Measurements from ENCODE around the gene JCHAIN. TPM values are rescaled to one million over a fixed set of nuclear protein-coding genes. Genes with fewer than 3 reads are reported as not detected.

Gene JCHAIN
- polyA plus RNA-seq, 1 donor (not counting 4 experiments of a cell fraction or from before 2014, with no cell fraction given) = not detected

GRCh38 chr4:70714079-70714887 is 48.0 kb upstream of the JCHAIN start:
- no peaks in the 10 kb centered on the region for H4K20me1 ChIP-seq (ENCODE audit: control insufficient read depth, extremely low read depth, insufficient read depth, low read length)
- H2AFZ ChIP-seq (ENCODE audit: control insufficient read depth, low read length) = no peak overlapping the region
- peak overlapping the region; percentile 1 for H3K27ac ChIP-seq (ENCODE audit: control insufficient read depth, insufficient read depth, low read length)
- H3K9me3 ChIP-seq (ENCODE audit: control insufficient read depth, low read depth, low read length) = no peaks in the 10 kb centered on the region
- peak overlapping the region; percentile 54 for H3K4me2 ChIP-seq (ENCODE audit: control insufficient read depth, extremely low read depth, insufficient read depth, low read depth, low read length)
- dilution Hi-C loops (cut with MboI; ENCODE audit: extremely low pct_ligation_motif_present, low sequenced_read_pairs) = no loop called here
- H3K36me3 ChIP-seq (ENCODE audit: control insufficient read depth in 2 of 2, extremely low read depth in 1 of 2, insufficient read depth in 2 of 2, low read length in 2 of 2) = no peaks in the 10 kb centered on the region
- H3K9me1 ChIP-seq (ENCODE audit: control insufficient read depth, extremely low read depth, insufficient read depth, low read length) = no peaks in the 10 kb centered on the region
- no peak overlapping the region for H3K4me3 ChIP-seq (ENCODE audit: control insufficient read depth in 2 of 3, extremely low read depth in 1 of 3, insufficient read depth in 2 of 3, low read depth in 1 of 3, low read length in 3 of 3)
- FAIRE-seq = no peak
- no peak for TF ChIP-seq EZH2 (IDR thresholded peaks at IDR 0.05; ENCODE audit: low read length)
- no peak for TF ChIP-seq CTCF (optimal IDR thresholded peaks at IDR 0.05 in 1 of 3, IDR thresholded peaks at IDR 0.05 in 1 of 3, conservative IDR thresholded peaks at IDR 0.05 in 1 of 3; ENCODE audit: extremely low read depth in 1 of 3, insufficient read depth in 2 of 3, low read length in 3 of 3)
- H3K9ac ChIP-seq (ENCODE audit: control insufficient read depth, extremely low read depth, insufficient read depth, low read length) = no peak overlapping the region
- H3K79me2 ChIP-seq (ENCODE audit: control insufficient read depth, insufficient read depth, low read length) = peaks cover 30% of the 10 kb centered on the region
- no peaks in the 10 kb centered on the region for H3K27me3 ChIP-seq (ENCODE audit: control insufficient read depth, extremely low read depth, insufficient read depth, low read length)
- peaks cover 20% of the 10 kb centered on the region for H3K4me1 ChIP-seq (ENCODE audit: control insufficient read depth, extremely low read depth, insufficient read depth, low read length)
- DNase-seq (ENCODE audit: low read depth, low spot score) = no peak

GRCh38 chr4:70713453-70714078 is 47.3 kb upstream of the JCHAIN start:
- H3K36me3 ChIP-seq (ENCODE audit: control insufficient read depth in 2 of 2, extremely low read depth in 1 of 2, insufficient read depth in 2 of 2, low read length in 2 of 2) = no peaks in the 10 kb centered on the region
- H4K20me1 ChIP-seq (ENCODE audit: control insufficient read depth, extremely low read depth, insufficient read depth, low read length) = no peaks in the 10 kb centered on the region
- H3K4me1 ChIP-seq (ENCODE audit: control insufficient read depth, extremely low read depth, insufficient read depth, low read length) = peaks cover 14% of the 10 kb centered on the region
- dilution Hi-C loops (cut with MboI; ENCODE audit: extremely low pct_ligation_motif_present, low sequenced_read_pairs) = no loop called here
- TF ChIP-seq CTCF (optimal IDR thresholded peaks at IDR 0.05 in 1 of 3, IDR thresholded peaks at IDR 0.05 in 1 of 3, conservative IDR thresholded peaks at IDR 0.05 in 1 of 3; ENCODE audit: extremely low read depth in 1 of 3, insufficient read depth in 2 of 3, low read length in 3 of 3) (no peak), EZH2 (IDR thresholded peaks at IDR 0.05; ENCODE audit: low read length) (no peak)
- peak overlapping the region; percentile 54 for H3K4me2 ChIP-seq (ENCODE audit: control insufficient read depth, extremely low read depth, insufficient read depth, low read depth, low read length)
- no peaks in the 10 kb centered on the region for H3K9me3 ChIP-seq (ENCODE audit: control insufficient read depth, low read depth, low read length)
- H3K27ac ChIP-seq (ENCODE audit: control insufficient read depth, insufficient read depth, low read length) = no peak overlapping the region
- peak overlapping the region; percentile 26 for H3K9ac ChIP-seq (ENCODE audit: control insufficient read depth, extremely low read depth, insufficient read depth, low read length)
- FAIRE-seq (no peak), DNase-seq (ENCODE audit: low read depth, low spot score) (no peak)
- H2AFZ ChIP-seq (ENCODE audit: control insufficient read depth, low read length) = no peak overlapping the region
- peak overlapping the region in 1 of 3 experiments; percentile 3 for H3K4me3 ChIP-seq (ENCODE audit: control insufficient read depth in 2 of 3, extremely low read depth in 1 of 3, insufficient read depth in 2 of 3, low read depth in 1 of 3, low read length in 3 of 3)
- peaks cover 35% of the 10 kb centered on the region for H3K79me2 ChIP-seq (ENCODE audit: control insufficient read depth, insufficient read depth, low read length)
- no peaks in the 10 kb centered on the region for H3K27me3 ChIP-seq (ENCODE audit: control insufficient read depth, extremely low read depth, insufficient read depth, low read length)
- no peaks in the 10 kb centered on the region for H3K9me1 ChIP-seq (ENCODE audit: control insufficient read depth, extremely low read depth, insufficient read depth, low read length)

Data from keratinocyte (primary cell).